Measurements from ENCODE around the gene ATRX.
"Not testable (repeated sequence)": the region's sequence is repeated elsewhere in the genome, so short reads cannot be mapped to it uniquely, and the experiment has no call there.

The ATRX gene

DNA sequence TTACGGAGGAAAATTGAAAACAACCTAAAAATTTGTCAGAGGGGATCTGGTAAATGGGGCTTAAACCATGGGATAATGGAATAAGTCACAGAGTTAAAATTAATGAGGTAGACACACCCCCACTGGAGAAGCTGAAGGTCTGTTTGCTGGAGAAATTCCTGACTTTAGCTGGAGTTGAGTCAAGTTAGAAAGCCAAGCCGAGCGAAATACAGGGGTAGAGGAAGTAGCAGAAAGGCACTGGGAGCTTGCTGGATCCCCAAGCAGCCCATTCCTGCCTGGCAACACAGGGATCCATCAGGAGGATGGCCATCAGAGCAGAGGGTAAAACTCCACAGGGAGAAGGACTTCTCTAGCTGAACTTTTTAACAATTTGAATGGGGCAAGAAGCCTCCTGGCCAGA, 163.8 kb downstream of the ATRX start:
- Histone ChIP-seq H3K27me3 (ENCODE audit: insufficient read depth, low read length) (no peaks in the 10 kb centered on the region), H3K4me3 (ENCODE audit: low read depth, low read length, poor library complexity, severe bottlenecking) (no peak overlapping the region), H3K27ac (ENCODE audit: low read depth, low read length, poor library complexity, severe bottlenecking) (no peak overlapping the region), H3K36me3 (ENCODE audit: insufficient read depth, low read length) (peaks cover 29% of the 10 kb centered on the region), H2AFZ (ENCODE audit: low read length) (no peak overlapping the region), H4K20me1 (ENCODE audit: insufficient read depth, low read length) (no peaks in the 10 kb centered on the region), H3K9me3 (ENCODE audit: low read length) (no peaks in the 10 kb centered on the region), H3K9me2 (ENCODE audit: low read depth, low read length) (no peaks in the 10 kb centered on the region), H3K9ac (ENCODE audit: low read length) (no peak overlapping the region), H3K4me2 (ENCODE audit: low read length) (no peak overlapping the region), H3K79me2 (ENCODE audit: insufficient read depth, low read length) (no peaks in the 10 kb centered on the region), H3F3A (ENCODE audit: insufficient read depth, low read length) (no peaks in the 10 kb centered on the region), H3K4me1 (ENCODE audit: insufficient read depth, low read length, severe bottlenecking) (no peaks in the 10 kb centered on the region)
- TF ChIP-seq EZH2 (IDR thresholded peaks at IDR 0.05; ENCODE audit: borderline replicate concordance, low read length), result no peak
- TF ChIP-seq, protein P1, sequence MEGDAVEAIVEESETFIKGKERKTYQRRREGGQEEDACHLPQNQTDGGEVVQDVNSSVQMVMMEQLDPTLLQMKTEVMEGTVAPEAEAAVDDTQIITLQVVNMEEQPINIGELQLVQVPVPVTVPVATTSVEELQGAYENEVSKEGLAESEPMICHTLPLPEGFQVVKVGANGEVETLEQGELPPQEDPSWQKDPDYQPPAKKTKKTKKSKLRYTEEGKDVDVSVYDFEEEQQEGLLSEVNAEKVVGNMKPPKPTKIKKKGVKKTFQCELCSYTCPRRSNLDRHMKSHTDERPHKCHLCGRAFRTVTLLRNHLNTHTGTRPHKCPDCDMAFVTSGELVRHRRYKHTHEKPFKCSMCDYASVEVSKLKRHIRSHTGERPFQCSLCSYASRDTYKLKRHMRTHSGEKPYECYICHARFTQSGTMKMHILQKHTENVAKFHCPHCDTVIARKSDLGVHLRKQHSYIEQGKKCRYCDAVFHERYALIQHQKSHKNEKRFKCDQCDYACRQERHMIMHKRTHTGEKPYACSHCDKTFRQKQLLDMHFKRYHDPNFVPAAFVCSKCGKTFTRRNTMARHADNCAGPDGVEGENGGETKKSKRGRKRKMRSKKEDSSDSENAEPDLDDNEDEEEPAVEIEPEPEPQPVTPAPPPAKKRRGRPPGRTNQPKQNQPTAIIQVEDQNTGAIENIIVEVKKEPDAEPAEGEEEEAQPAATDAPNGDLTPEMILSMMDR (IDR thresholded peaks at IDR 0.05; ENCODE audit: low read length), result no peak

DNA sequence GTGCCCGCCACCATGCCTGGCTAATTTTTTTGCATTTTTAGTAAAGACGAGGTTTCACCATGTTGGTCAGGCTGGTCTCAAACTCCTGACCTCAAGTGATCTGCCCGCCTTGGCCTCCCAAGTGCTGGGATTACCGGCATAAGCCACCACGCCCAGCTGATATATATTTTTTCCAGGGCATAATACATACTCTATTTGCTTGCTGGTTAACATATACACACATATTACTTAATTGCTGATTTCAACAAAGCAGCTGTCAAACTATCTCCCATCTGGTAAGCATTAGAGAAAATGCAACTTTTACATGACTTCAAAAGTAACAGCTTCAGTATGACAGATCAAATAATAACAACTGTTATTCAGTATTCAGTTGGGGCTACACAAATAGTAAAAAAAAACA, 164.6 kb downstream of the ATRX start:
- not testable (repeated sequence) for H3F3A ChIP-seq (ENCODE audit: insufficient read depth, low read length); H3K9me2 ChIP-seq (ENCODE audit: low read depth, low read length); H4K20me1 ChIP-seq (ENCODE audit: insufficient read depth, low read length); H3K9me3 ChIP-seq (ENCODE audit: low read length); H3K4me2 ChIP-seq (ENCODE audit: low read length); H3K9ac ChIP-seq (ENCODE audit: low read length); H3K4me3 ChIP-seq (ENCODE audit: low read depth, low read length, poor library complexity, severe bottlenecking); H3K79me2 ChIP-seq (ENCODE audit: insufficient read depth, low read length); H3K27ac ChIP-seq (ENCODE audit: low read depth, low read length, poor library complexity, severe bottlenecking); H3K4me1 ChIP-seq (ENCODE audit: insufficient read depth, low read length, severe bottlenecking); H3K27me3 ChIP-seq (ENCODE audit: insufficient read depth, low read length); H2AFZ ChIP-seq (ENCODE audit: low read length)
- peaks cover 32% of the 10 kb centered on the region for H3K36me3 ChIP-seq (ENCODE audit: insufficient read depth, low read length)

DNA sequence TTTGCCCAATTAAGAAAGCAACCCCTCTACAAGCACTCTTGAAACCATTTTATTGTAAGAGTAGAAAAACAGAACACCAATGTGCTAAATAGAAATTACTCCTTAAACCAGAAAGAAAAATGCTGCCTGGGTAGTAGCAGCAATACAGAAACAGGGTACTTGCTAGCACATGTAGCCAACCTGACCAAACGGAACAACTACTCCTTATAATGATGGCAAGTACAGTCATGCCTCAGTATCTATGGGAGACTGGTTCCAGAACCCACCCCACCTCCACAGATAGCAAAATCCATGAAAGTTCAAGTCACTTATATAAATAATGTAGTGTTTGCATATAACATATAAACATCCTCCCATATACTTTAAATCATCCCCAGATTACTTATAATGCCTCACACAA, 168.8 kb downstream of the ATRX start:
- H2AFZ ChIP-seq (ENCODE audit: low read length), result no peak overlapping the region
- no peak overlapping the region for H3K4me3 ChIP-seq (ENCODE audit: low read depth, low read length, poor library complexity, severe bottlenecking)
- peaks cover 65% of the 10 kb centered on the region for H3K36me3 ChIP-seq (ENCODE audit: insufficient read depth, low read length)
- H3K27me3 ChIP-seq (ENCODE audit: insufficient read depth, low read length), result no peaks in the 10 kb centered on the region
- H3K9me3 ChIP-seq (ENCODE audit: low read length), result no peaks in the 10 kb centered on the region
- no peak overlapping the region for H3K9ac ChIP-seq (ENCODE audit: low read length)
- no peaks in the 10 kb centered on the region for H4K20me1 ChIP-seq (ENCODE audit: insufficient read depth, low read length)
- H3K4me2 ChIP-seq (ENCODE audit: low read length), result no peak overlapping the region
- TF ChIP-seq, protein P1 (IDR thresholded peaks at IDR 0.05; ENCODE audit: low read length), result no peak
- no peak for TF ChIP-seq EZH2 (IDR thresholded peaks at IDR 0.05; ENCODE audit: borderline replicate concordance, low read length)
- H3K9me2 ChIP-seq (ENCODE audit: low read depth, low read length), result no peaks in the 10 kb centered on the region
- H3K27ac ChIP-seq (ENCODE audit: low read depth, low read length, poor library complexity, severe bottlenecking), result no peak overlapping the region
- H3K79me2 ChIP-seq (ENCODE audit: insufficient read depth, low read length), result no peaks in the 10 kb centered on the region
- no peaks in the 10 kb centered on the region for H3F3A ChIP-seq (ENCODE audit: insufficient read depth, low read length)
- no peaks in the 10 kb centered on the region for H3K4me1 ChIP-seq (ENCODE audit: insufficient read depth, low read length, severe bottlenecking)

DNA sequence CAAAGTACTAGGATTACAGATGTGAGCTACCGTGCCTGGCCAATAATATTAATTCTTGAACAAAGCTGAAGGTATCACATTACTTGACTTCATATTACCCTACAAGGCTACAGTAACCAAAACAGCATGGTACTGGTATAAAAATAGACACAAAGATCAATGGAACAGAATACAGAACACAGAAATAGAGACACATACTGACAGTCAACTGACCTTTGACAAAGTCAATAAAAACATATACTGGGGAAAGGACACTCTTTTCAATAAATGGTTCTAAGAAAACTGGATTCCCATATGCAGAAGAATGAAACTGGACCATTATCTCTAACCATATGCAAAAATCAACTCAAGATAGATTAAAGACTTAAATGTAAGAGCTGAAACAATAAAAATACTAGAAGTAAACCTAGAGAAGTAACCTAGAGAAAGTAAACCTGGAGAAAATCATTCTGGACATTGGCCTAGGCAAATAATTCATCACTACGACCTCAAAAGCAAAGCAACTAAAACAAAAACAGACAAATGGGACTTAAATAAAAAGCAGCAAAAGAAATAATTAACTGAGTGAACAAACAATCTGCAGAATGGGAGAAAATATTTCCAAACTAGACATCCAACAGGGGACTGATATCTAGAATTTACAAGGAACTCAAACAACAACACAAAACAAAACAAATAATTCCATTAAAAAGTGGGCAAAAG, 182.2 kb downstream of the ATRX start:
- no peak overlapping the region for H3K9ac ChIP-seq (ENCODE audit: low read length)

More for the DNA sequence above, 182.2 kb downstream of the ATRX start:
- Histone ChIP-seq H3K4me1 (ENCODE audit: insufficient read depth, low read length, severe bottlenecking) (no peaks in the 10 kb centered on the region), H3K79me2 (ENCODE audit: insufficient read depth, low read length) (no peaks in the 10 kb centered on the region), H3K27me3 (ENCODE audit: insufficient read depth, low read length) (no peaks in the 10 kb centered on the region), H4K20me1 (ENCODE audit: insufficient read depth, low read length) (no peaks in the 10 kb centered on the region), H2AFZ (ENCODE audit: low read length) (no peak overlapping the region), H3F3A (ENCODE audit: insufficient read depth, low read length) (no peaks in the 10 kb centered on the region), H3K4me2 (ENCODE audit: low read length) (no peak overlapping the region), H3K27ac (ENCODE audit: low read depth, low read length, poor library complexity, severe bottlenecking) (no peak overlapping the region), H3K9me3 (ENCODE audit: low read length) (no peaks in the 10 kb centered on the region), H3K36me3 (ENCODE audit: insufficient read depth, low read length) (peaks cover 6% of the 10 kb centered on the region; the same call in 1 of the 2 replicates), H3K4me3 (ENCODE audit: low read depth, low read length, poor library complexity, severe bottlenecking) (no peak overlapping the region), H3K9me2 (ENCODE audit: low read depth, low read length) (no peaks in the 10 kb centered on the region)
- no peak for TF ChIP-seq EZH2 (IDR thresholded peaks at IDR 0.05; ENCODE audit: borderline replicate concordance, low read length)
- TF ChIP-seq, protein P1 (IDR thresholded peaks at IDR 0.05; ENCODE audit: low read length), result no peak

Measured in OCI-LY1 (cell line).